H9 (cell line): ENCODE results near the gene SLC17A6. TPM values are rescaled to one million over a fixed set of nuclear protein-coding genes. Genes with fewer than 3 reads are reported as not detected.

ENCODE experiments used
- DNase-seq: peaks from one replicate; pipeline ENCODE4 v3.0.0-alpha.2; 2017
- H2AFZ ChIP-seq: one replicate; pipeline ENCODE4 v1.6.1; 2013; ENCODE audit warnings: mild to moderate bottlenecking, low read length, control low read depth, moderate library complexity
- H2AK5ac ChIP-seq: 2 replicates; pipeline ENCODE4 v1.6.1; 2013; ENCODE audit warnings: low read length, control low read depth, mixed read lengths; ENCODE audit not compliant: insufficient read length
- H2BK120ac ChIP-seq: one replicate; pipeline ENCODE4 v1.6.1; 2013; ENCODE audit warnings: low read depth, mild to moderate bottlenecking, low read length, control low read depth, inconsistent platforms; ENCODE audit not compliant: poor library complexity, severe bottlenecking
- H2BK12ac ChIP-seq: 2 replicates; pipeline ENCODE4 v1.6.1; 2013; ENCODE audit warnings: low read length, control low read depth, mixed read lengths, low read depth; ENCODE audit not compliant: insufficient read length
- H2BK15ac ChIP-seq: 2 replicates; pipeline ENCODE4 v1.6.1; 2013; ENCODE audit warnings: low read depth, low read length, control low read depth
- H2BK20ac ChIP-seq: one replicate; pipeline ENCODE4 v1.6.1; 2013; ENCODE audit warnings: low read depth, mild to moderate bottlenecking, low read length, control low read depth, inconsistent platforms; ENCODE audit not compliant: poor library complexity, severe bottlenecking
- H2BK5ac ChIP-seq: 2 replicates; pipeline ENCODE4 v1.6.1; 2013; ENCODE audit warnings: low read length, control low read depth, mixed read lengths; ENCODE audit not compliant: insufficient read length
- H3K14ac ChIP-seq: 2 replicates; pipeline ENCODE4 v1.6.1; 2013; ENCODE audit warnings: low read length, control low read depth; ENCODE audit not compliant: insufficient read depth
- H3K18ac ChIP-seq: 2 replicates; pipeline ENCODE4 v1.6.1; 2013; ENCODE audit warnings: low read depth, mild to moderate bottlenecking, mixed read lengths, low read length, control low read depth; ENCODE audit not compliant: insufficient read length
- H3K23ac ChIP-seq: 2 replicates; pipeline ENCODE4 v1.6.1; 2013; ENCODE audit warnings: low read length, control low read depth, mixed read lengths, low read depth; ENCODE audit not compliant: insufficient read length
- H3K23me2 ChIP-seq: 2 replicates; pipeline ENCODE4 v1.6.1; 2013; ENCODE audit warnings: low read depth, mild to moderate bottlenecking, mixed read lengths, low read length, control low read depth; ENCODE audit not compliant: insufficient read length, poor library complexity, severe bottlenecking
- H3K27ac ChIP-seq: 2 replicates; pipeline ENCODE4 v1.5.1; 2013; ENCODE audit warnings: low read length, control low read depth, mixed read lengths, low read depth; ENCODE audit not compliant: insufficient read length
- H3K27me3 ChIP-seq: 2 replicates; pipeline ENCODE4 v1.6.1; 2013; ENCODE audit warnings: low read length, control low read depth, inconsistent platforms; ENCODE audit not compliant: insufficient read depth
- H3K4ac ChIP-seq: 2 replicates; pipeline ENCODE4 v1.6.1; 2013; ENCODE audit warnings: low read depth, mild to moderate bottlenecking, control low read depth, inconsistent platforms, low read length, moderate library complexity
- H3K4me1 ChIP-seq: 2 replicates; pipeline ENCODE4 v1.6.1; 2013; ENCODE audit warnings: low read length, control low read depth, inconsistent platforms; ENCODE audit not compliant: insufficient read depth
- H3K4me2 ChIP-seq: 2 replicates; pipeline ENCODE4 v1.6.1; 2013; ENCODE audit warnings: low read length, control low read depth, mixed read lengths; ENCODE audit not compliant: insufficient read length, insufficient read depth
- H3K56ac ChIP-seq: 2 replicates; pipeline ENCODE4 v1.6.1; 2013; ENCODE audit warnings: low read depth, mild to moderate bottlenecking, mixed read lengths, low read length, control low read depth; ENCODE audit not compliant: insufficient read length
- H3K79me1 ChIP-seq: 2 replicates; pipeline ENCODE4 v1.6.1; 2013; ENCODE audit warnings: low read depth, mild to moderate bottlenecking, moderate library complexity, low read length, control low read depth, inconsistent platforms; ENCODE audit not compliant: insufficient read depth, poor library complexity, severe bottlenecking
- H3K79me2 ChIP-seq: 2 replicates; pipeline ENCODE4 v1.6.1; 2013; ENCODE audit warnings: low read length, control low read depth, inconsistent platforms; ENCODE audit not compliant: insufficient read depth
- H3K9ac ChIP-seq: 2 replicates; pipeline ENCODE4 v1.6.1; 2013; ENCODE audit warnings: low read length, control low read depth, mixed read lengths; ENCODE audit not compliant: insufficient read length; ENCODE audit errors: extremely low read depth
- H3K9me3 ChIP-seq: one replicate; pipeline ENCODE4 v1.6.1; 2013; ENCODE audit warnings: low read depth, low read length, inconsistent platforms; ENCODE audit not compliant: control insufficient read depth
- H3T11ph ChIP-seq: one replicate; pipeline ENCODE4 v1.6.1; 2013; ENCODE audit warnings: mild to moderate bottlenecking, low read length, control low read depth, inconsistent platforms
- H4K20me1 ChIP-seq: one replicate; pipeline ENCODE4 v1.6.1; 2013; ENCODE audit not compliant: control insufficient read depth, insufficient read length, insufficient read depth
- H4K5ac ChIP-seq: 2 replicates; pipeline ENCODE4 v1.6.1; 2013; ENCODE audit warnings: low read depth, mild to moderate bottlenecking, mixed read lengths, low read length, control low read depth; ENCODE audit not compliant: insufficient read length
- H4K8ac ChIP-seq: replicated peaks from 2 replicates; pipeline ENCODE4 v1.6.1; 2013; ENCODE audit warnings: low read length, control low read depth, mixed read lengths, low read depth; ENCODE audit not compliant: insufficient read length
- H4K91ac ChIP-seq: 2 replicates; pipeline ENCODE4 v1.6.1; 2013; ENCODE audit warnings: low read depth, mild to moderate bottlenecking, moderate library complexity, mixed read lengths, low read length, control low read depth; ENCODE audit not compliant: insufficient read length
- H3K27ac Mint-ChIP-seq, 3 experiments: 2 replicates in 2 of 3; 3 replicates in 1 of 3; pipeline ENCODE4 v1.8.0; 2020 to 2021; ENCODE audit warnings: mixed read lengths in 3 of 3, mild to moderate bottlenecking in 1 of 3, moderate library complexity in 1 of 3
- H3K27me3 Mint-ChIP-seq: 2 replicates; pipeline ENCODE4 v1.8.0; 2021; ENCODE audit warnings: low read depth, mild to moderate bottlenecking, moderate library complexity, mixed read lengths
- H3K36me3 Mint-ChIP-seq, 3 experiments: 2 replicates in 2 of 3; 3 replicates in 1 of 3; pipeline ENCODE4 v1.8.0; 2020 to 2021; ENCODE audit warnings: low read depth in 3 of 3, mixed read lengths in 3 of 3; ENCODE audit not compliant: insufficient read depth in 1 of 3
- H3K4me1 Mint-ChIP-seq, 2 experiments: 2 replicates each; pipeline ENCODE4 v1.8.0; 2020; ENCODE audit warnings: mixed read lengths in 2 of 2
- H3K4me3 Mint-ChIP-seq, 2 experiments: 2 replicates in 1 of 2; 3 replicates in 1 of 2; pipeline ENCODE4 v1.8.0; 2020 to 2021; ENCODE audit warnings: mild to moderate bottlenecking in 2 of 2, mixed read lengths in 2 of 2, moderate library complexity in 1 of 2
- H3K9me3 Mint-ChIP-seq, 2 experiments: 2 replicates in 1 of 2; 3 replicates in 1 of 2; pipeline ENCODE4 v1.8.0; 2020; ENCODE audit warnings: mild to moderate bottlenecking in 2 of 2, mixed read lengths in 2 of 2, moderate library complexity in 1 of 2
- WGBS: extraction: QIAGEN DNeasy Blood & Tissue Kit; methylation state at CpG from one replicate; pipeline ENCODE4 v1.1.7; 2013; ENCODE audit warnings: missing lambda C conversion rate, low lambda C conversion rate, mixed read lengths; ENCODE audit not compliant: insufficient read length; ENCODE audit errors: extremely low coverage; 5-methylcytosine and 5-hydroxymethylcytosine counted together
- total RNA-seq: library from RNA; stranded (reverse); gene quantifications from 2 replicates; pipeline ENCODE4 v1.2.1, GENCODE V29; 2021
- TF ChIP-seq, protein P1 (sequence below): fragments of 200-600 bp; sonication (generic); conservative IDR thresholded peaks from 3 replicates; pipeline ENCODE4 v1.8.0; 2021; ENCODE audit warnings: antibody characterized with exemption, mild to moderate bottlenecking

Gene SLC17A6
- total RNA-seq, 1 experiment from 2014 or later = not detected

DNA sequence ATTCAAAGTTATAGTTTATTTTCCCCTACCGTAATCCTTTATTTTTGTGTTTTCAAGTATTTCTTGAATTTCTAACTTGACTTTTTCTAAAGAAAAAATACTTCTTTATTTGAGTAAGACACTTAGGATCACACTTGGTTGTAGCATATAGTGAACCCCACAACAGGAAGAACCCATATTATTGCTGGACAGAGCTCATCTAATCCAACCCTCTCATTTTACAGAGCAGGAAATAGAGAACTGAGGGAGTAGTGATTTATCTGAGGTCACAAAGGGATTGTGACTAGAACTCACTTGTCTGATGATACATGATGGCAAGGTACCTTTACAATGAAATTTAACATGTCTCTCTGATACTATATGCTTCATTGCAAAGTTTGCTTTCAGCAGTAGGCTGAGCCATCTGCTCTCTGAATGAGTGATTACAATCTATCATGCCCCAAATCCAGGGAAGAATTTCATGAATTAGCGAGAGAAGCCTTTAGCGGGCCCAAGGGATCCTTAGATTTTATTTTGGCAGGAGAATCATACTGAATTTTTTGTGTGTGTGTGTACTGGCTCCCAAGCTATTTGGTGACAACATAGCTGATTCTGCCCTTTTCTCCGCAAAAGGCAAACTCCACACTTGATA is 9.8 kb downstream of the SLC17A6 start:
- TF ChIP-seq, protein P1, sequence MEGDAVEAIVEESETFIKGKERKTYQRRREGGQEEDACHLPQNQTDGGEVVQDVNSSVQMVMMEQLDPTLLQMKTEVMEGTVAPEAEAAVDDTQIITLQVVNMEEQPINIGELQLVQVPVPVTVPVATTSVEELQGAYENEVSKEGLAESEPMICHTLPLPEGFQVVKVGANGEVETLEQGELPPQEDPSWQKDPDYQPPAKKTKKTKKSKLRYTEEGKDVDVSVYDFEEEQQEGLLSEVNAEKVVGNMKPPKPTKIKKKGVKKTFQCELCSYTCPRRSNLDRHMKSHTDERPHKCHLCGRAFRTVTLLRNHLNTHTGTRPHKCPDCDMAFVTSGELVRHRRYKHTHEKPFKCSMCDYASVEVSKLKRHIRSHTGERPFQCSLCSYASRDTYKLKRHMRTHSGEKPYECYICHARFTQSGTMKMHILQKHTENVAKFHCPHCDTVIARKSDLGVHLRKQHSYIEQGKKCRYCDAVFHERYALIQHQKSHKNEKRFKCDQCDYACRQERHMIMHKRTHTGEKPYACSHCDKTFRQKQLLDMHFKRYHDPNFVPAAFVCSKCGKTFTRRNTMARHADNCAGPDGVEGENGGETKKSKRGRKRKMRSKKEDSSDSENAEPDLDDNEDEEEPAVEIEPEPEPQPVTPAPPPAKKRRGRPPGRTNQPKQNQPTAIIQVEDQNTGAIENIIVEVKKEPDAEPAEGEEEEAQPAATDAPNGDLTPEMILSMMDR = no peak
- no peak overlapping the region for H3K27ac Mint-ChIP-seq
- Histone ChIP-seq H3K27me3 (peaks cover 2% of the 10 kb centered on the region; the same call in 1 of the 2 replicates), H3K4me1 (no peaks in the 10 kb centered on the region; the same call in 1 of the 2 replicates), H3K14ac (no peak overlapping the region), H4K91ac (no peak overlapping the region), H4K8ac (no peak overlapping the region), H3K56ac (no peak overlapping the region), H2AK5ac (no peak overlapping the region), H3K18ac (no peak overlapping the region), H4K5ac (no peak overlapping the region), H2AFZ (no peak overlapping the region), H3K4me2 (no peak overlapping the region), H3K27ac (no peak overlapping the region), H3K23me2 (peaks cover 8% of the 10 kb centered on the region), H2BK120ac (no peak overlapping the region), H2BK15ac (no peak overlapping the region), H3T11ph (no peak overlapping the region), H3K9ac (no peak overlapping the region), H2BK20ac (no peak overlapping the region), H2BK5ac (no peak overlapping the region), H3K79me2 (no peaks in the 10 kb centered on the region), H3K23ac (no peak overlapping the region), H3K79me1 (no peaks in the 10 kb centered on the region), H4K20me1 (no peaks in the 10 kb centered on the region), H2BK12ac (no peak overlapping the region), H3K4ac (no peak overlapping the region), H3K9me3 (no peaks in the 10 kb centered on the region)
- H3K4me3 Mint-ChIP-seq = no peak overlapping the region
- no peaks in the 10 kb centered on the region for H3K9me3 Mint-ChIP-seq
- DNase-seq = no peak
- no CpG with 5 or more reads among the region's 4 CpGs for WGBS
- peaks cover 30% of the 10 kb centered on the region for H3K27me3 Mint-ChIP-seq
- no peaks in the 10 kb centered on the region for H3K36me3 Mint-ChIP-seq
- peaks cover 17 to 32% of the 10 kb centered on the region in 2 experiments for H3K4me1 Mint-ChIP-seq
